GM23248 (cell line): ENCODE data around the gene NR5A2.

ENCODE experiments used
- EZH2 ChIP-seq: fragments of 200-600 bp; sonication (generic); IDR thresholded peaks from 2 replicates; pipeline ENCODE4 v1.6.1; 2018; ENCODE audit warnings: antibody characterized with exemption, mild to moderate bottlenecking; ENCODE audit not compliant: insufficient read depth, poor library complexity, severe bottlenecking
- EZH2phosphoT487 ChIP-seq: fragments of 200-600 bp; sonication (generic); IDR thresholded peaks from 2 replicates; pipeline ENCODE4 v1.6.1; 2018; ENCODE audit warnings: antibody characterized with exemption, moderate library complexity, mild to moderate bottlenecking, low read depth; ENCODE audit not compliant: insufficient read depth

DNA sequence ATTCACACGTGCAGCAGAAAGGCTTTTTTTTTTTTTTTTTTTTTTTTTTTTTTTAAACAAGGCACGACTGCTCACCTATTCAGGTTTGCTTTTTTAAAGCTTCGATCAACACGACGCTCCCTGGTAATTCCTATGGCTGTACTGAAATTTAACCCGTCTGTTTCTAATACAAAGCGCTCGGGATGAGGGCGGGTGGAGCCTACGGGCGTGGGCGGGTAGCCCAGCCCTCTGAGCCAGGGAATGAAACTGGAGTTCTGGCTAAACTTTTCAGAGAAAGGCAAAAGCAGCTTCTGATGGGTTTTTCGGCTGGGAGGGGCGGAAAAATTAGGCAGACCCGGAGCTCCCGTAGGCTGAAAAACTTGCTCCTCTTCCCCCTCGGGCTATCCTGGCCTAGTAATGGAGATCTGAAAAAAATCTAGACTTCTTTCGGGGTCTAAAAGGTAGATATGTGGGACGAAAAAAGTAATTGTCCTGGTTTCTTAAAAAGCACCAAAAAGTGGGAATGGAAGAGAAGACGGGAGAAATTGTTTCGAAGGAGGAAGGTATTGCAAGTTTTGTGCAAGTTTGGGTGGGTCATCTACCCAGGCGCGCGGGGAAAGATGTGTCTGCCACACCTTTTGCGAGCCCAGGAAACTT, 7.4 kb downstream of the NR5A2 start:
- TF ChIP-seq EZH2 (peak; percentile 85), EZH2phosphoT487 (0 out of 2 replicates have a peak, but pooled peaks have one; percentile 7)
